B cell (primary cell): ENCODE results near the gene S100A9. TPM values are rescaled to one million over a fixed set of nuclear protein-coding genes. Genes with fewer than 3 reads are reported as not detected.

Experiments
- ATAC-seq: fragments of 200-7000 bp; cut with Tn5 transposase; one replicate; pipeline ENCODE4 v1.10.0; 2021; ENCODE audit warnings: low read depth, mild to moderate bottlenecking, moderate number of reproducible peaks, moderate library complexity
- CTCF ChIA-PET: fragments of 350-600 bp; sonication (Branson Sonifier 250); formaldehyde crosslinking; loops from one replicate; lab custom pipeline; 2021; ENCODE audit warnings: antibody characterized with exemption, inconsistent platforms; lab: Charles Lee
- POLR2A ChIA-PET: fragments of 350-600 bp; sonication (Branson Sonifier 250); formaldehyde crosslinking; loops from one replicate; lab custom pipeline; 2021; ENCODE audit warnings: antibody characterized with exemption; lab: Charles Lee
- DNase-seq: peaks from one replicate; pipeline ENCODE4 v3.0.0; 2013
- H2AFZ ChIP-seq: 2 replicates; pipeline ENCODE4 v1.6.1; 2012; ENCODE audit warnings: mild to moderate bottlenecking, low read depth, low read length; ENCODE audit not compliant: insufficient read depth, poor library complexity, severe bottlenecking
- H3K27ac ChIP-seq, 2 donors: 1 replicate in 1 of 2; 2 replicates in 1 of 2; pipeline ENCODE4 v1.5.1; 2012 to 2013; ENCODE audit warnings: low read length in 2 of 2, mild to moderate bottlenecking in 2 of 2, moderate library complexity in 1 of 2
- H3K27me3 ChIP-seq, 4 experiments: fragments of 200-600 bp in 1 of 4; sonication (generic) in 1 of 4; replicated peaks in 1 of 4; 1 replicate in 2 of 4; 2 replicates in 2 of 4; pipeline versions ENCODE4 v1.6.1 to v1.7.0; 2013 to 2016; ENCODE audit warnings: low read length in 3 of 4, mild to moderate bottlenecking in 2 of 4, mixed read lengths in 1 of 4, moderate library complexity in 1 of 4; ENCODE audit not compliant: insufficient read depth in 4 of 4, control insufficient read depth in 3 of 4; ENCODE audit errors: control extremely low read depth in 1 of 4
- H3K36me3 ChIP-seq, 2 experiments: replicated peaks in 1 of 2; 1 replicate in 1 of 2; 2 replicates in 1 of 2; pipeline versions ENCODE4 v1.6.1 to v1.7.1; 2013; ENCODE audit warnings: low read length in 1 of 2; ENCODE audit not compliant: insufficient read depth in 2 of 2, control insufficient read depth in 1 of 2; ENCODE audit errors: control extremely low read depth in 1 of 2, extremely low read depth in 1 of 2
- H3K4me1 ChIP-seq, 2 donors: fragments of 200-600 bp in 1 of 2; sonication (generic) in 1 of 2; 1 replicate in 1 of 2; 2 replicates in 1 of 2; pipeline versions ENCODE4 v1.5.1 to v1.6.1; 2013 to 2017; ENCODE audit warnings: low read length in 2 of 2; ENCODE audit not compliant: control insufficient read depth in 2 of 2, insufficient read depth in 2 of 2
- H3K4me2 ChIP-seq: replicated peaks from 2 replicates; pipeline ENCODE3; 2012; ENCODE audit warnings: mild to moderate bottlenecking, low read depth, low read length; ENCODE audit not compliant: poor library complexity, severe bottlenecking
- H3K4me3 ChIP-seq, 5 experiments: fragments of 200-600 bp in 1 of 5; sonication (generic) in 1 of 5; 1 replicate in 3 of 5; 2 replicates in 2 of 5; pipeline versions ENCODE4 v1.5.1 to v1.7.0; 2011 to 2016; ENCODE audit warnings: low read length in 4 of 5, mild to moderate bottlenecking in 4 of 5, low read depth in 2 of 5, control low read depth in 1 of 5, moderate library complexity in 1 of 5; ENCODE audit not compliant: insufficient read depth in 1 of 5; ENCODE audit errors: control extremely low read depth in 1 of 5, extremely low read depth in 1 of 5
- H3K79me2 ChIP-seq: fragments of 200-600 bp; sonication (generic); one replicate; pipeline ENCODE4 v1.6.0; 2016; ENCODE audit warnings: low read length; ENCODE audit not compliant: control insufficient read depth, insufficient read depth
- H3K9ac ChIP-seq: fragments of 200-600 bp; sonication (generic); 2 replicates; pipeline ENCODE4 v1.6.1; 2017; ENCODE audit warnings: mild to moderate bottlenecking, low read length, moderate library complexity
- H3K9me3 ChIP-seq, 3 donors: one replicate each; pipeline versions ENCODE4 v1.6.1 to v1.7.1; 2013; ENCODE audit warnings: low read length in 2 of 3; ENCODE audit not compliant: control insufficient read depth in 2 of 3, insufficient read depth in 1 of 3; ENCODE audit errors: control extremely low read depth in 1 of 3
- H4K20me1 ChIP-seq: 2 replicates; pipeline ENCODE4 v1.6.0; 2012; ENCODE audit warnings: mild to moderate bottlenecking, low read length; ENCODE audit not compliant: insufficient read depth, control insufficient read depth, poor library complexity, severe bottlenecking
- H3K27ac Mint-ChIP-seq: one replicate; pipeline ENCODE4 v1.8.0; 2021; ENCODE audit warnings: mixed read lengths
- H3K27me3 Mint-ChIP-seq: one replicate; pipeline ENCODE4 v1.8.0; 2021; ENCODE audit warnings: mixed read lengths
- H3K4me1 Mint-ChIP-seq: one replicate; pipeline ENCODE4 v1.8.0; 2021; ENCODE audit warnings: mixed read lengths
- H3K4me3 Mint-ChIP-seq: one replicate; pipeline ENCODE4 v1.8.0; 2021; ENCODE audit warnings: mixed read lengths
- H3K9me3 Mint-ChIP-seq: one replicate; pipeline ENCODE4 v1.8.0; 2022; ENCODE audit warnings: mixed read lengths; ENCODE audit not compliant: insufficient read depth
- EZH2 ChIP-seq: IDR thresholded peaks from 2 replicates; pipeline ENCODE4 v1.6.1; 2012; ENCODE audit warnings: borderline replicate concordance, low read depth, mild to moderate bottlenecking, moderate library complexity, low read length; ENCODE audit not compliant: insufficient read depth, poor library complexity, severe bottlenecking
- WGBS: methylation state at CpG from one replicate; pipeline ENCODE4 v1.1.5; 2013; ENCODE audit warnings: missing lambda C conversion rate; ENCODE audit not compliant: insufficient coverage; 5-methylcytosine and 5-hydroxymethylcytosine counted together
- intact Hi-C: fragments of 100-400 bp; cut with micrococcal nuclease; formaldehyde crosslinking; loops from one replicate; pipeline ENCODE4 v1.10.0; 2022
- polyA plus RNA-seq: library from polyadenylated mRNA; depleted of rRNA; stranded (reverse); fragments of >200 nt; gene quantifications from 2 replicates; pipeline ENCODE4 v1.2.3, GENCODE V29; 2012
- total RNA-seq, 2 donors: library from RNA; stranded (reverse); fragments of 120-200 nt in 1 of 2; gene quantifications; 1 replicate in 1 of 2; 2 replicates in 1 of 2; pipeline versions ENCODE4 v1.2.3 to v1.2.4, GENCODE V29; 2013 to 2022
- TF ChIP-seq, protein P1 (sequence below): fragments of 200-600 bp; IDR thresholded peaks from one replicate; pipeline ENCODE4 v1.8.0; 2022; ENCODE audit warnings: antibody characterized with exemption, mild to moderate bottlenecking

Gene S100A9
- total and polyA plus RNA-seq, 2 donors (not counting 1 experiment from before 2014, with no cell fraction given), result 4.2 to 66.6 TPM

DNA sequence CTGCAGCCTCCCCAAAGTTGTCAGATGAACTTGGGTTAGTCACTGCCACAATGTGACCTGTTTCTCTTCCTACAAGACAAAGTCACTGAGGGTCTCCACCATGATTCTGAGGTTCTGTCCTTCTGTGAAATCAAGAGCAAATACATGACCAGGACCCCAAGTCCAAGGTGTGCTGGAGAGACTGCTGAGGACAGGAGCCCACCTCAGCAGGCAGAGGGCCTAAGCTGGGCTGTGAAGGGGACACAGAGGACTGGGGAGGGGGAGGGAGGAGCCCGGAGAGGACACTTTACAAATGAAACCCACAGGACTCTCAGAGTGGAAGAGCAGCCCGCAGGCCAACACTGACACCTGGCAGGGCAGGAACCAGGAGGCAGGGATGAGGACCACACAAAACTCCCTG is 48.2 kb upstream of the S100A9 start:
- H3K27me3 Mint-ChIP-seq, result peaks cover 42% of the 10 kb centered on the region
- no peak overlapping the region for H3K4me2 ChIP-seq
- no peaks in the 10 kb centered on the region for H4K20me1 ChIP-seq
- TF ChIP-seq, protein P1, sequence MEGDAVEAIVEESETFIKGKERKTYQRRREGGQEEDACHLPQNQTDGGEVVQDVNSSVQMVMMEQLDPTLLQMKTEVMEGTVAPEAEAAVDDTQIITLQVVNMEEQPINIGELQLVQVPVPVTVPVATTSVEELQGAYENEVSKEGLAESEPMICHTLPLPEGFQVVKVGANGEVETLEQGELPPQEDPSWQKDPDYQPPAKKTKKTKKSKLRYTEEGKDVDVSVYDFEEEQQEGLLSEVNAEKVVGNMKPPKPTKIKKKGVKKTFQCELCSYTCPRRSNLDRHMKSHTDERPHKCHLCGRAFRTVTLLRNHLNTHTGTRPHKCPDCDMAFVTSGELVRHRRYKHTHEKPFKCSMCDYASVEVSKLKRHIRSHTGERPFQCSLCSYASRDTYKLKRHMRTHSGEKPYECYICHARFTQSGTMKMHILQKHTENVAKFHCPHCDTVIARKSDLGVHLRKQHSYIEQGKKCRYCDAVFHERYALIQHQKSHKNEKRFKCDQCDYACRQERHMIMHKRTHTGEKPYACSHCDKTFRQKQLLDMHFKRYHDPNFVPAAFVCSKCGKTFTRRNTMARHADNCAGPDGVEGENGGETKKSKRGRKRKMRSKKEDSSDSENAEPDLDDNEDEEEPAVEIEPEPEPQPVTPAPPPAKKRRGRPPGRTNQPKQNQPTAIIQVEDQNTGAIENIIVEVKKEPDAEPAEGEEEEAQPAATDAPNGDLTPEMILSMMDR, result no peak
- no peak for TF ChIP-seq EZH2
- intact Hi-C loops, result no loop called here
- no peaks in the 10 kb centered on the region for H3K79me2 ChIP-seq
- H3K27me3 ChIP-seq, result peaks cover 0 to 3% (median 0%) of the 10 kb centered on the region in 4 experiments
- H3K4me3 Mint-ChIP-seq, result no peak overlapping the region
- no peak overlapping the region for H3K9ac ChIP-seq
- ChIA-PET CTCF (no interaction called here), POLR2A (no interaction called here)
- no peaks in the 10 kb centered on the region for H3K36me3 ChIP-seq
- no peak overlapping the region for H3K4me3 ChIP-seq
- H3K4me1 Mint-ChIP-seq, result no peaks in the 10 kb centered on the region
- H3K27ac Mint-ChIP-seq, result no peak overlapping the region
- H3K9me3 ChIP-seq, result no peaks in the 10 kb centered on the region
- DNase-seq, result no peak
- H2AFZ ChIP-seq, result no peak overlapping the region
- no peaks in the 10 kb centered on the region for H3K4me1 ChIP-seq
- no peak overlapping the region for H3K27ac ChIP-seq
- ATAC-seq, result no peak
- no peaks in the 10 kb centered on the region for H3K9me3 Mint-ChIP-seq
- 92% methylated on average over 2 of the region's 2 CpGs for WGBS

- DNase-seq (no peak), ATAC-seq (no peak)
- Histone ChIP-seq H4K20me1 (no peaks in the 10 kb centered on the region), H3K4me1 (no peaks in the 10 kb centered on the region), H3K9me3 (no peaks in the 10 kb centered on the region), H2AFZ (no peak overlapping the region), H3K4me3 (no peak overlapping the region), H3K36me3 (no peaks in the 10 kb centered on the region), H3K27ac (no peak overlapping the region), H3K9ac (no peak overlapping the region), H3K4me2 (no peak overlapping the region), H3K27me3 (peaks cover 0 to 3% (median 0%) of the 10 kb centered on the region in 4 experiments), H3K79me2 (no peaks in the 10 kb centered on the region)
- peaks cover 39% of the 10 kb centered on the region for H3K27me3 Mint-ChIP-seq
- ChIA-PET POLR2A (no interaction called here), CTCF (no interaction called here)
- TF ChIP-seq, protein P1, result no peak
- no peak for TF ChIP-seq EZH2
- peaks cover 2% of the 10 kb centered on the region for H3K9me3 Mint-ChIP-seq
- H3K4me1 Mint-ChIP-seq, result no peaks in the 10 kb centered on the region
- H3K27ac Mint-ChIP-seq, result no peak overlapping the region
- intact Hi-C loops, result no loop called here
- 71% methylated on average over 6 of the region's 7 CpGs for whole genome bisulfite sequencing
- H3K4me3 Mint-ChIP-seq, result no peak overlapping the region
Measured at GRCh38 chr1:153310526-153310925, 47.1 kb upstream of the S100A9 start.
